T-helper 2 cell treated with Interferon-gamma antibody and Interleukin-4, amounts not matched to agents 5 μg/mL and 100 μg/mL, for 36 hours (primary cell): Measurements from ENCODE around the gene BCL2L14.
"Not testable (repeated sequence)": the region's sequence is repeated elsewhere in the genome, so short reads cannot be mapped to it uniquely, and the experiment has no call there.

Source experiments
- DNase-seq: peaks from one replicate; pipeline ENCODE4 v3.0.0; 2021; ENCODE audit warnings: low spot score
- H3K27ac Mint-ChIP-seq: one replicate; pipeline ENCODE4 v1.8.0; 2021; ENCODE audit warnings: mild to moderate bottlenecking, mixed read lengths
- H3K27me3 Mint-ChIP-seq: one replicate; pipeline ENCODE4 v1.8.0; 2021; ENCODE audit warnings: low read depth, mixed read lengths
- H3K36me3 Mint-ChIP-seq: one replicate; pipeline ENCODE4 v1.8.0; 2021; ENCODE audit warnings: low read depth, mixed read lengths
- H3K4me1 Mint-ChIP-seq: one replicate; pipeline ENCODE4 v1.8.0; 2021; ENCODE audit warnings: low read depth, mixed read lengths
- H3K4me3 Mint-ChIP-seq: one replicate; pipeline ENCODE4 v1.8.0; 2022; ENCODE audit warnings: mild to moderate bottlenecking, moderate library complexity, mixed read lengths
- H3K9me3 Mint-ChIP-seq: one replicate; pipeline ENCODE4 v1.8.0; 2021; ENCODE audit warnings: mixed read lengths

The BCL2L14 gene

DNA sequence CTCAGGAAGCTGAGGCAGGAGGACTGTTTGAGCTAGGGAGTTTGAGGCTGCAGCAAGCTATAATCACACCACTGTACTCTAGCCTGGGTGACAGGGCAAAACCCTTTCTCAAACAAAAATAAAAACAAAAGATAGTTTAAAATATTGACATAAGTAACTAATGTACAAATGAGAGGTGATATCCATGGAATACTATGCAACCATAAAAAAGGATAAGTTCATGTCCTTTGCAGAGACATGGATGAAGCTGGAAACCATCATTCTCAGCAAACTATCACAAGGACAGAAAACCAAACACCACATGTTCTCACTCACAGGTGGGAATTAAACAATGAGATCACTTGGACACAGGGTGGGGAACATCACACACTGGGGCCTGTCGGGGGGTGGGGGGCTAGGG is 73.8 kb downstream of the BCL2L14 start:
- H3K9me3 Mint-ChIP-seq, H3K27ac Mint-ChIP-seq, H3K36me3 Mint-ChIP-seq, DNase-seq, H3K4me1 Mint-ChIP-seq, H3K4me3 Mint-ChIP-seq: not testable (repeated sequence)
- H3K27me3 Mint-ChIP-seq, result peaks cover 32% of the 10 kb centered on the region

DNA sequence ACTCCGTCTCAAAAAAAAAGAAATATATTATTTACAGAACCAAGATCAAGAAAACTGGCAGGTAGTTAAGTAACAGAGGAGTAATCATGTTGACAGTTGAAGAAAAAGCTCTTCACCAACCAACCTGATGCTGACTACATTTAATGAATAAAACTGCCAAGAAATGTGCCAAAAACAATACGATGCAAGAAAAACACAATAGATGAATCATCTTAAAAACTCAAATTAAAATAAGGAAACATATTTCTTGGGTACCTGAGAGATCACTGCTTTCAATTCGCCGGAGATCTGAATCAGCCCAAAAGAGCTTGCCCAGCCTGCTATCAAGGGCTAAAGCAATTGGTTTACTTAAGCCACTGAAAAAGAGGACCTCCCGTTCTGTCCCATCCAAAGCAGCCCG is 76.4 kb downstream of the BCL2L14 start:
- Mint-ChIP-seq H3K4me3 (no peak overlapping the region), H3K9me3 (no peaks in the 10 kb centered on the region), H3K27ac (no peak overlapping the region), H3K27me3 (peaks cover 12% of the 10 kb centered on the region), H3K36me3 (no peaks in the 10 kb centered on the region), H3K4me1 (no peaks in the 10 kb centered on the region)
- no peak for DNase-seq
